ENCODE data around the gene ABAT. TPM values are rescaled to one million over a fixed set of nuclear protein-coding genes. Genes with fewer than 3 reads are reported as not detected.

ABAT gene
- total RNA-seq, 4 donors from 2014 or later: 0.55 to 1.9 (median 0.92) TPM

- in situ Hi-C loops (cut with MboI; ENCODE audit: low sequenced_read_pairs in 4 of 4): no loop called here
- Histone ChIP-seq H3K27ac (no peak overlapping the region), H3K27me3 (peaks cover 0 to 5% (median 0%) of the 10 kb centered on the region in 3 donors), H3K4me3 (no peak overlapping the region), H3K9me3 (no peaks in the 10 kb centered on the region), H3K36me3 (no peaks in the 10 kb centered on the region), H3K4me1 (no peaks in the 10 kb centered on the region)
- DNase-seq (no peak), ATAC-seq (no peak)
- intact Hi-C loops (cut with DNase I; ENCODE audit: low total_unique reads): no loop called here
- no peak for TF ChIP-seq CTCF (IDR thresholded peaks at IDR 0.05 in 4 of 5, conservative IDR thresholded peaks at IDR 0.05 in 1 of 5)
- no peak for TF ChIP-seq POLR2A (IDR thresholded peaks at IDR 0.05)
Observed at GRCh38 chr16:8714174-8714573, 39.8 kb downstream of the ABAT start.

DNA sequence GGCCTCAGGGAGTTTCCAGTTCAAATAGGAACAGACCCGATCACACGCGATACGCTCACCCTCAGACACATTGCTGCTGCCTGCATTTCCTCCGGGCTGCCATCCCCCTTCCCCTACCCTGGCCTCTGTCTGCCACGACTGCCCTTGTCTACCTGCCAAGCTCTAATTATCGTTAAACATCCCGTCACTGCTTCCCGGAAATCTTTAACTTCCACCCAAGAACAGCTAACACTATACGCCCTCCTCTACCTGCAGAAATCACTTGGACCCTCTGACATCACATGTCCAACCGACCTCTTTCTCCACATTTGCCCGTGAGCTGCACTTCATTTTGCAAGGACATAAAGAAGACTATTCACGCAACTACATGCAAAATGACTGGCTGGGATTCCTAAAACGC, 40.4 kb downstream of the ABAT start:
- TF ChIP-seq POLR2A (IDR thresholded peaks at IDR 0.05) (no peak), CTCF (IDR thresholded peaks at IDR 0.05 in 4 of 5, conservative IDR thresholded peaks at IDR 0.05 in 1 of 5) (no peak)
- Histone ChIP-seq H3K4me1 (no peaks in the 10 kb centered on the region), H3K36me3 (no peaks in the 10 kb centered on the region), H3K27ac (no peak overlapping the region), H3K4me3 (no peak overlapping the region), H3K9me3 (no peaks in the 10 kb centered on the region), H3K27me3 (peaks cover 0 to 5% (median 0%) of the 10 kb centered on the region in 3 donors)
- intact Hi-C loops (cut with DNase I; ENCODE audit: low total_unique reads) (no loop called here), in situ Hi-C loops (cut with MboI; ENCODE audit: low sequenced_read_pairs in 4 of 4) (no loop called here)
- ATAC-seq: no peak
- DNase-seq: no peak

GRCh38 chr16:8716052-8716451, 41.6 kb downstream of the ABAT start:
- H3K27me3 ChIP-seq: peaks cover 0 to 5% (median 0%) of the 10 kb centered on the region in 3 donors
- no peaks in the 10 kb centered on the region for H3K36me3 ChIP-seq
- DNase-seq: no peak
- intact Hi-C loops (cut with DNase I; ENCODE audit: low total_unique reads): no loop called here
- H3K4me1 ChIP-seq: no peaks in the 10 kb centered on the region
- ATAC-seq: no peak
- TF ChIP-seq CTCF (IDR thresholded peaks at IDR 0.05 in 4 of 5, conservative IDR thresholded peaks at IDR 0.05 in 1 of 5) (no peak), POLR2A (IDR thresholded peaks at IDR 0.05) (no peak)
- no peak overlapping the region for H3K4me3 ChIP-seq
- in situ Hi-C loops (cut with MboI; ENCODE audit: low sequenced_read_pairs in 4 of 4): no loop called here
- no peaks in the 10 kb centered on the region for H3K9me3 ChIP-seq
- no peak overlapping the region for H3K27ac ChIP-seq

DNA sequence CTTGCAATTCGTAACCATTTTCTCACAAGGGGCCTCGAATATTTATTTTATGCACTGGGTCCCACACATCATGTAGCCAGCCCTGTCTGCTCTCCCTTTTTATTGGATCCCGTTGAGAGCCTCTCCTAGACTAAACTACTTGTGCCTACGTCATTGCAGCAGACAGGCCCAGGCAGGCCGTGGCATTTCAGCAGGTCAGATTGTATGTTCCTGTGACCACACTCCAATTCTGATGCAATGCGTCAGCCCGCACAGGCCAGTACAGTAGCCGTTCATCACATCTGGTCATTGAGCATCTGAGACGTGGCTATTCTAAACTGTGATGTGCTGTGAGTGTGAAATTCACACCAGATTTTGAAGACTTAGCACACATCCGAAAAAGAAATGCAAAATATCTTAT, 42.2 kb downstream of the ABAT start:
- in situ Hi-C loops (cut with MboI; ENCODE audit: low sequenced_read_pairs in 4 of 4): no loop called here

More for the DNA sequence above, 42.2 kb downstream of the ABAT start:
- DNase-seq: no peak
- Histone ChIP-seq H3K9me3 (no peaks in the 10 kb centered on the region), H3K36me3 (no peaks in the 10 kb centered on the region), H3K4me3 (no peak overlapping the region), H3K27ac (no peak overlapping the region), H3K4me1 (no peaks in the 10 kb centered on the region), H3K27me3 (peaks cover 0 to 5% (median 0%) of the 10 kb centered on the region in 3 donors)
- intact Hi-C loops (cut with DNase I; ENCODE audit: low total_unique reads): no loop called here
- TF ChIP-seq POLR2A (IDR thresholded peaks at IDR 0.05) (no peak), CTCF (IDR thresholded peaks at IDR 0.05 in 4 of 5, conservative IDR thresholded peaks at IDR 0.05 in 1 of 5) (no peak)
- no peak for ATAC-seq

Data from gastrocnemius medialis (tissue), 4 donors.